Glutamatergic neuron (in vitro differentiated cells): ENCODE data around the gene STK33. TPM values are rescaled to one million over a fixed set of nuclear protein-coding genes. Genes with fewer than 3 reads are reported as not detected.

ENCODE experiments used
- DNase-seq: peaks from one replicate; pipeline ENCODE4 v3.0.0; 2022
- H3K27ac Mint-ChIP-seq: one replicate; pipeline ENCODE4 v1.8.0; 2020; ENCODE audit warnings: mild to moderate bottlenecking, mixed read lengths, inconsistent platforms; ENCODE audit not compliant: unreplicated experiment
- H3K27me3 Mint-ChIP-seq: one replicate; pipeline ENCODE4 v1.8.0; 2020; ENCODE audit warnings: mild to moderate bottlenecking, moderate library complexity, mixed read lengths, inconsistent platforms; ENCODE audit not compliant: unreplicated experiment
- H3K36me3 Mint-ChIP-seq: one replicate; pipeline ENCODE4 v1.8.0; 2020; ENCODE audit warnings: mild to moderate bottlenecking, mixed read lengths, inconsistent platforms; ENCODE audit not compliant: unreplicated experiment
- H3K4me1 Mint-ChIP-seq: one replicate; pipeline ENCODE4 v1.8.0; 2020; ENCODE audit warnings: mild to moderate bottlenecking, low read depth, mixed read lengths, inconsistent platforms; ENCODE audit not compliant: unreplicated experiment
- H3K4me3 Mint-ChIP-seq: one replicate; pipeline ENCODE4 v1.8.0; 2020; ENCODE audit warnings: mild to moderate bottlenecking, mixed read lengths, inconsistent platforms; ENCODE audit not compliant: unreplicated experiment
- H3K9me3 Mint-ChIP-seq: one replicate; pipeline ENCODE4 v1.8.0; 2020; ENCODE audit warnings: mild to moderate bottlenecking, moderate library complexity, mixed read lengths, inconsistent platforms; ENCODE audit not compliant: unreplicated experiment
- CTCF ChIP-seq: fragments of 200-600 bp; sonication (generic); IDR thresholded peaks from one replicate; pipeline ENCODE4 v1.5.0; 2021; ENCODE audit not compliant: partially characterized antibody, unreplicated experiment
- total RNA-seq: library from RNA; stranded (reverse); fragmentation: NEBNext Ultra II Directional; extraction: Animal tissue kit (Norgen Biotek cat#: 25700); gene quantifications from one replicate; pipeline ENCODE4 v1.2.1, GENCODE V29; 2021; ENCODE audit not compliant: unreplicated experiment

Gene STK33
- total RNA-seq, 1 donor from 2014 or later, result 8.5 TPM

GRCh38 chr11:8352876-8353505 is 241.0 kb downstream of the STK33 start:
- no peak for TF ChIP-seq CTCF
- no peak overlapping the region for H3K27ac Mint-ChIP-seq
- no peak overlapping the region for H3K4me3 Mint-ChIP-seq
- H3K4me1 Mint-ChIP-seq, result peaks cover 8% of the 10 kb centered on the region
- H3K36me3 Mint-ChIP-seq, result no peaks in the 10 kb centered on the region
- H3K9me3 Mint-ChIP-seq, result peaks cover 10% of the 10 kb centered on the region
- peaks cover 10% of the 10 kb centered on the region for H3K27me3 Mint-ChIP-seq
- DNase-seq, result no peak

GRCh38 chr11:8352103-8352875 is 241.7 kb downstream of the STK33 start:
- H3K27ac Mint-ChIP-seq, result no peak overlapping the region
- no peak overlapping the region for H3K4me3 Mint-ChIP-seq
- DNase-seq, result no peak
- H3K36me3 Mint-ChIP-seq, result no peaks in the 10 kb centered on the region
- peaks cover 8% of the 10 kb centered on the region for H3K9me3 Mint-ChIP-seq
- peaks cover 8% of the 10 kb centered on the region for H3K4me1 Mint-ChIP-seq
- peaks cover 10% of the 10 kb centered on the region for H3K27me3 Mint-ChIP-seq
- TF ChIP-seq CTCF, result no peak

GRCh38 chr11:8351223-8351622 is 242.8 kb downstream of the STK33 start:
- H3K27me3 Mint-ChIP-seq, result peaks cover 10% of the 10 kb centered on the region
- no peaks in the 10 kb centered on the region for H3K36me3 Mint-ChIP-seq
- TF ChIP-seq CTCF, result no peak
- H3K4me3 Mint-ChIP-seq, result no peak overlapping the region
- peaks cover 8% of the 10 kb centered on the region for H3K4me1 Mint-ChIP-seq
- no peak for DNase-seq
- H3K27ac Mint-ChIP-seq, result no peak overlapping the region
- H3K9me3 Mint-ChIP-seq, result peaks cover 8% of the 10 kb centered on the region

- DNase-seq, result no peak
- H3K4me3 Mint-ChIP-seq, result no peak overlapping the region
- peaks cover 9% of the 10 kb centered on the region for H3K9me3 Mint-ChIP-seq
- no peak overlapping the region for H3K27ac Mint-ChIP-seq
- no peaks in the 10 kb centered on the region for H3K4me1 Mint-ChIP-seq
- TF ChIP-seq CTCF, result no peak
- no peaks in the 10 kb centered on the region for H3K36me3 Mint-ChIP-seq
- peaks cover 6% of the 10 kb centered on the region for H3K27me3 Mint-ChIP-seq
These were observed 246.1 kb downstream of the STK33 start for GRCh38 chr11:8347978-8348377.

GRCh38 chr11:8346157-8346755 is 247.8 kb downstream of the STK33 start:
- no peak for DNase-seq
- H3K4me1 Mint-ChIP-seq, result no peaks in the 10 kb centered on the region
- TF ChIP-seq CTCF, result no peak
- H3K4me3 Mint-ChIP-seq, result no peak overlapping the region
- peaks cover 10% of the 10 kb centered on the region for H3K9me3 Mint-ChIP-seq
- H3K27me3 Mint-ChIP-seq, result peaks cover 6% of the 10 kb centered on the region
- H3K27ac Mint-ChIP-seq, result no peak overlapping the region
- no peaks in the 10 kb centered on the region for H3K36me3 Mint-ChIP-seq
